Peyer's patch (tissue), 4 donors: Measurements from ENCODE around the gene CASQ1.

Source experiments
- CTCF ChIP-seq, 6 experiments: fragments of 450-650 bp in 4 of 6; fragments of 200-600 bp in 2 of 6; sonication (generic) in 1 of 6; IDR thresholded peaks; one replicate each; pipeline ENCODE4 v1.5.1; 2017 to 2019; ENCODE audit warnings: antibody characterized with exemption in 6 of 6, mild to moderate bottlenecking in 3 of 6, moderate library complexity in 1 of 6
- POLR2A ChIP-seq, 2 donors: fragments of 450-650 bp; IDR thresholded peaks; one replicate each; pipeline ENCODE4 v1.5.1; 2017; ENCODE audit warnings: antibody characterized with exemption in 2 of 2, mild to moderate bottlenecking in 2 of 2, moderate library complexity in 2 of 2

- TF ChIP-seq POLR2A (IDR thresholded peaks at IDR 0.05) (no peak), CTCF (IDR thresholded peaks at IDR 0.05) (no peak)
These were observed 36.2 kb downstream of the CASQ1 start for GRCh38 chr1:160226623-160227022.
